Liver (tissue), 9 donors: ENCODE results near the gene ROR1. TPM values are rescaled to one million over a fixed set of nuclear protein-coding genes. Genes with fewer than 3 reads are reported as not detected.

Source experiments
- DNase-seq: peaks from one replicate; pipeline ENCODE4 v3.0.0-alpha.2; 2017; ENCODE audit warnings: low spot score
- H3K27ac ChIP-seq, 2 donors: one replicate each; pipeline ENCODE4 v1.7.0; 2013; ENCODE audit warnings: inconsistent platforms in 2 of 2, low read length in 2 of 2, control low read depth in 1 of 2, low read depth in 1 of 2, mild to moderate bottlenecking in 1 of 2
- H3K27me3 ChIP-seq, 4 donors: one replicate each; pipeline versions ENCODE4 v1.6.1 to v1.7.0; 2013; ENCODE audit warnings: low read length in 3 of 4, inconsistent platforms in 1 of 4, mild to moderate bottlenecking in 1 of 4, moderate library complexity in 1 of 4; ENCODE audit not compliant: control insufficient read depth in 4 of 4, insufficient read depth in 4 of 4
- H3K36me3 ChIP-seq, 4 donors: one replicate each; pipeline versions ENCODE4 v1.6.1 to v1.7.0; 2013; ENCODE audit warnings: low read length in 3 of 4, mild to moderate bottlenecking in 3 of 4, low read depth in 1 of 4, moderate library complexity in 1 of 4; ENCODE audit not compliant: control insufficient read depth in 4 of 4, insufficient read depth in 3 of 4
- H3K4me1 ChIP-seq, 4 donors: one replicate each; pipeline versions ENCODE4 v1.6.1 to v1.7.0; 2013; ENCODE audit warnings: low read length in 3 of 4, mild to moderate bottlenecking in 3 of 4, moderate library complexity in 1 of 4; ENCODE audit not compliant: control insufficient read depth in 4 of 4, insufficient read depth in 4 of 4
- H3K4me3 ChIP-seq, 3 donors: one replicate each; pipeline versions ENCODE4 v1.6.1 to v1.7.0; 2013; ENCODE audit warnings: low read length in 3 of 3, control low read depth in 1 of 3, low read depth in 1 of 3, mild to moderate bottlenecking in 1 of 3
- H3K9ac ChIP-seq, 2 donors: one replicate each; pipeline ENCODE4 v1.7.0; 2013; ENCODE audit warnings: low read length in 2 of 2, mild to moderate bottlenecking in 2 of 2, moderate library complexity in 2 of 2, control low read depth in 1 of 2, low read depth in 1 of 2
- H3K9me3 ChIP-seq, 4 donors: one replicate each; pipeline versions ENCODE4 v1.6.1 to v1.7.0; 2013; ENCODE audit warnings: low read length in 3 of 4; ENCODE audit not compliant: control insufficient read depth in 4 of 4
- EGR1 ChIP-seq, 2 donors: IDR thresholded peaks; 2 replicates each; pipeline ENCODE4 v1.6.1; 2016 to 2018; ENCODE audit warnings: antibody characterized with exemption in 2 of 2, low read depth in 2 of 2
- FOXA1 ChIP-seq: IDR thresholded peaks from 2 replicates; pipeline ENCODE4 v1.6.1; 2016; ENCODE audit warnings: antibody characterized with exemption
- FOXA2 ChIP-seq: IDR thresholded peaks from 2 replicates; pipeline ENCODE4 v1.6.1; 2016; ENCODE audit warnings: antibody characterized with exemption
- HNF4A ChIP-seq, 2 donors: conservative IDR thresholded peaks; 2 replicates each; pipeline ENCODE4 v1.6.1; 2016; ENCODE audit warnings: antibody characterized with exemption in 2 of 2, mild to moderate bottlenecking in 2 of 2
- HNF4G ChIP-seq: IDR thresholded peaks from 2 replicates; pipeline ENCODE4 v1.6.1; 2016; ENCODE audit warnings: antibody characterized with exemption
- JUND ChIP-seq, 2 donors: IDR thresholded peaks; 2 replicates each; pipeline ENCODE4 v1.6.1; 2016; ENCODE audit warnings: antibody characterized with exemption in 2 of 2
- NR2F2 ChIP-seq: IDR thresholded peaks from 2 replicates; pipeline ENCODE4 v1.6.1; 2016; ENCODE audit warnings: antibody characterized with exemption
- RAD21 ChIP-seq, 2 donors: IDR thresholded peaks; 2 replicates each; pipeline ENCODE4 v1.6.1; 2016; ENCODE audit warnings: antibody characterized with exemption in 2 of 2, mild to moderate bottlenecking in 2 of 2
- RXRA ChIP-seq, 2 donors: IDR thresholded peaks; 2 replicates each; pipeline ENCODE4 v1.6.1; 2017 to 2018; ENCODE audit warnings: antibody characterized with exemption in 2 of 2, mild to moderate bottlenecking in 1 of 2
- SP1 ChIP-seq: IDR thresholded peaks from 2 replicates; pipeline ENCODE4 v1.6.1; 2018; ENCODE audit warnings: antibody characterized with exemption, mild to moderate bottlenecking
- TAF1 ChIP-seq: conservative IDR thresholded peaks from 2 replicates; pipeline ENCODE4 v1.6.1; 2016; ENCODE audit warnings: antibody characterized with exemption, mild to moderate bottlenecking
- YY1 ChIP-seq: IDR thresholded peaks from 2 replicates; pipeline ENCODE4 v1.6.1; 2016; ENCODE audit warnings: antibody characterized with exemption, mild to moderate bottlenecking
- WGBS: extraction: QIAGEN DNeasy Blood & Tissue Kit; methylation state at CpG from one replicate; pipeline ENCODE4 v1.1.7; 2013; 5-methylcytosine and 5-hydroxymethylcytosine counted together
- polyA plus RNA-seq, 2 donors: library from polyadenylated mRNA; stranded (reverse) in 1 of 2; unstranded in 1 of 2; fragments of 200-250 nt in 1 of 2; fragments of >200 nt in 1 of 2; fragmentation: Nextera tagmentation in 1 of 2; extraction: Ambion mirVana in 1 of 2; gene quantifications; one replicate each; pipeline versions ENCODE4 v1.2.1 to v1.2.3, GENCODE V29; 2013 to 2015
- total RNA-seq, 2 donors: library from RNA; depleted of rRNA; stranded (reverse); fragments of >200 nt; gene quantifications; one replicate each; pipeline ENCODE4 v1.2.3, GENCODE V29; 2014
- TF ChIP-seq, protein P1 (sequence below): IDR thresholded peaks from 2 replicates; pipeline ENCODE4 v1.6.1; 2016; ENCODE audit warnings: antibody characterized with exemption
- TF ChIP-seq, protein P2 (sequence below): fragments of 150-350 bp; IDR thresholded peaks from 2 replicates; pipeline ENCODE4 v1.5.1; 2017; ENCODE audit warnings: improper control_type of control experiment, low read depth, low read length; ENCODE audit not compliant: missing input control
- TF ChIP-seq, protein P3 (sequence below): IDR thresholded peaks from 2 replicates; pipeline ENCODE4 v1.6.1; 2016; ENCODE audit warnings: antibody characterized with exemption
- TF ChIP-seq, protein P4 (sequence below): IDR thresholded peaks from 2 replicates; pipeline ENCODE4 v1.6.1; 2016; ENCODE audit warnings: antibody characterized with exemption, mild to moderate bottlenecking
- TF ChIP-seq, protein P5 (sequence below): IDR thresholded peaks from 2 replicates; pipeline ENCODE4 v1.6.1; 2016; ENCODE audit warnings: antibody characterized with exemption
- donor health status: healthy.
- donor health status: healthy.
- donor health status: healthy.
- donor health status: healthy.
- donor health status: healthy.

ROR1 gene
- total and polyA plus RNA-seq, 4 donors, result 0.15 to 0.98 (median 0.37) TPM

DNA sequence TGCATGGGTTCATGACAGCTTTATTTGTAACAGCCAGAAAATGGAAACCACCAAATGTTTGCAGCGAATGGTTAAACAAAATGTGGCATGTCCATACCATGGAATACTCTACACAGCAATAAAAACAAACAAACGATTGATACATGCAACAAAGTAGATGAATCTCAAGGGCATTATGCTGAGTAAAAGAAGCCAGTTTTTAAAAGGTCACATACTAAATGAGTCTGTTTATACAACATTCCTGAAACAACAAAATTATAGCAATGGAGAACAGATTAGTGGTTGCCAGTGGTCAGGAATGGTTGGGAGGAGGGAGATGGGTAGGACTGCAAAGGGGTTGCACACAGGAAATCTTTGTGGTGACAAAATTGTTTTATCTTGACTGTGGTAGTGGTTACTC, 227.2 kb downstream of the ROR1 start (continued):
- TF ChIP-seq, protein P1, sequence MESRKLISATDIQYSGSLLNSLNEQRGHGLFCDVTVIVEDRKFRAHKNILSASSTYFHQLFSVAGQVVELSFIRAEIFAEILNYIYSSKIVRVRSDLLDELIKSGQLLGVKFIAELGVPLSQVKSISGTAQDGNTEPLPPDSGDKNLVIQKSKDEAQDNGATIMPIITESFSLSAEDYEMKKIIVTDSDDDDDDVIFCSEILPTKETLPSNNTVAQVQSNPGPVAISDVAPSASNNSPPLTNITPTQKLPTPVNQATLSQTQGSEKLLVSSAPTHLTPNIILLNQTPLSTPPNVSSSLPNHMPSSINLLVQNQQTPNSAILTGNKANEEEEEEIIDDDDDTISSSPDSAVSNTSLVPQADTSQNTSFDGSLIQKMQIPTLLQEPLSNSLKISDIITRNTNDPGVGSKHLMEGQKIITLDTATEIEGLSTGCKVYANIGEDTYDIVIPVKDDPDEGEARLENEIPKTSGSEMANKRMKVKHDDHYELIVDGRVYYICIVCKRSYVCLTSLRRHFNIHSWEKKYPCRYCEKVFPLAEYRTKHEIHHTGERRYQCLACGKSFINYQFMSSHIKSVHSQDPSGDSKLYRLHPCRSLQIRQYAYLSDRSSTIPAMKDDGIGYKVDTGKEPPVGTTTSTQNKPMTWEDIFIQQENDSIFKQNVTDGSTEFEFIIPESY, result no peak
- TF ChIP-seq SP1, result no peak
- TF ChIP-seq EGR1 (IDR thresholded peaks at IDR 0.05; ENCODE audit: low read depth in 2 of 2), result no peak
- TF ChIP-seq NR2F2, result no peak
- TF ChIP-seq TAF1, result no peak

DNA sequence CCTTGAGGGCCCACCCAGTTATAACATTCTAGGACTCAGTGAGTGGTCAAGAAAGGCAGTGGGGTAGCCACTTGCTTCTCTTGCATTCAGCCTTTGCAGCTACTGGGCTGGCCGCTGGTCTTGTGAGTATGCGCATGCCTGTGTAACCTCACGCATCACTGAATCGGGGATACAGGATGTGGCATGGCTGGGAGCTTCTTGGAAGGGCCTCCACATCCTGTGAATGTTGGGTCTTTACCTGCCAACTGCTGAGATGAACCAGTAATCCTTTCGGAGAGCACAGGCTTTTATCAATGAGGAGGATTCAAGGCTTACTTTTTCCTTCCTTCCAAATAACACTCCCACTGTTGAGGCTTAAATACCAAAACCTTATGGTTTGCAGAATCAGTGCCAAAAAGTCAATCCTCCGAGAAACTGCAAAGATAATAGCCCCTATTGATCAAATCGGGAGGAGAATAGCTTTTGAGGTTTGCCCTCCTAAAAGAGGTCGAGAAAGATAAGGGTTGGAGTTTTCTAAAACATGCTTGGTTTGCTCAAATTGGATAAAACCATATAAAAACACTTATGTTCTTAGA, 230.7 kb downstream of the ROR1 start:
- TF ChIP-seq, protein P2, sequence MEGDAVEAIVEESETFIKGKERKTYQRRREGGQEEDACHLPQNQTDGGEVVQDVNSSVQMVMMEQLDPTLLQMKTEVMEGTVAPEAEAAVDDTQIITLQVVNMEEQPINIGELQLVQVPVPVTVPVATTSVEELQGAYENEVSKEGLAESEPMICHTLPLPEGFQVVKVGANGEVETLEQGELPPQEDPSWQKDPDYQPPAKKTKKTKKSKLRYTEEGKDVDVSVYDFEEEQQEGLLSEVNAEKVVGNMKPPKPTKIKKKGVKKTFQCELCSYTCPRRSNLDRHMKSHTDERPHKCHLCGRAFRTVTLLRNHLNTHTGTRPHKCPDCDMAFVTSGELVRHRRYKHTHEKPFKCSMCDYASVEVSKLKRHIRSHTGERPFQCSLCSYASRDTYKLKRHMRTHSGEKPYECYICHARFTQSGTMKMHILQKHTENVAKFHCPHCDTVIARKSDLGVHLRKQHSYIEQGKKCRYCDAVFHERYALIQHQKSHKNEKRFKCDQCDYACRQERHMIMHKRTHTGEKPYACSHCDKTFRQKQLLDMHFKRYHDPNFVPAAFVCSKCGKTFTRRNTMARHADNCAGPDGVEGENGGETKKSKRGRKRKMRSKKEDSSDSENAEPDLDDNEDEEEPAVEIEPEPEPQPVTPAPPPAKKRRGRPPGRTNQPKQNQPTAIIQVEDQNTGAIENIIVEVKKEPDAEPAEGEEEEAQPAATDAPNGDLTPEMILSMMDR, result no peak
- TF ChIP-seq, protein P3, sequence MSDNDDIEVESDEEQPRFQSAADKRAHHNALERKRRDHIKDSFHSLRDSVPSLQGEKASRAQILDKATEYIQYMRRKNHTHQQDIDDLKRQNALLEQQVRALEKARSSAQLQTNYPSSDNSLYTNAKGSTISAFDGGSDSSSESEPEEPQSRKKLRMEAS, result no peak
- Histone ChIP-seq H3K27ac (no peak overlapping the region), H3K9ac (no peak overlapping the region), H3K9me3 (no peaks in the 10 kb centered on the region), H3K36me3 (no peaks in the 10 kb centered on the region), H3K4me3 (no peak overlapping the region), H3K4me1 (no peaks in the 10 kb centered on the region), H3K27me3 (peaks cover 0 to 2% (median 0%) of the 10 kb centered on the region in 4 donors)
- no peak for DNase-seq
- 86% methylated on average over 8 of the region's 8 CpGs for WGBS

DNA sequence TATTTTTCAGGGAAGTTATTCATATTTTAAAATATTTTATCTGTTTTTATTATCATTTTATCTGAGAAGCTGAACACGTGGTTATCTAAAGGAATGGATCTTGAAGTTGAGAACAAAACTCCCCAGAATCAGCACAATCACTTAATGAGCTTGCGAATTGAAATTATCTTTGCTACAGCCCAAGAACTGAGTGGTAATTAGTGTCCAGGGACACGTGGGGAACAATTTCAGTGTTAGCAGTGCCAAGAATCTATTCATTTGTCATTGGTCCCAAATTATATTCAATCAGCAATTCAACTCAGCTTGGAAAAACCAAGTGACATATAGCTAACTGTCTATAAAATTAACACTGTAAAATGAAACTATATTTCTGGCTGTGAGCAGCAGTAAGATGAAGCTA, 232.0 kb downstream of the ROR1 start:
- no peaks in the 10 kb centered on the region for H3K4me1 ChIP-seq
- H3K4me3 ChIP-seq, result no peak overlapping the region
- H3K36me3 ChIP-seq, result no peaks in the 10 kb centered on the region
- DNase-seq, result no peak
- 66% methylated on average over 3 of the region's 3 CpGs for WGBS
- no peak overlapping the region for H3K9ac ChIP-seq
- H3K27me3 ChIP-seq, result peaks cover 0 to 2% (median 0%) of the 10 kb centered on the region in 4 donors
- no peak overlapping the region for H3K27ac ChIP-seq
- no peaks in the 10 kb centered on the region for H3K9me3 ChIP-seq
- TF ChIP-seq TAF1, result no peak
- no peak for TF ChIP-seq JUND (IDR thresholded peaks at IDR 0.05)
- no peak for TF ChIP-seq FOXA2
- no peak for TF ChIP-seq SP1
- TF ChIP-seq, protein P1, result no peak
- TF ChIP-seq, protein P3, result no peak
- TF ChIP-seq, protein P4, sequence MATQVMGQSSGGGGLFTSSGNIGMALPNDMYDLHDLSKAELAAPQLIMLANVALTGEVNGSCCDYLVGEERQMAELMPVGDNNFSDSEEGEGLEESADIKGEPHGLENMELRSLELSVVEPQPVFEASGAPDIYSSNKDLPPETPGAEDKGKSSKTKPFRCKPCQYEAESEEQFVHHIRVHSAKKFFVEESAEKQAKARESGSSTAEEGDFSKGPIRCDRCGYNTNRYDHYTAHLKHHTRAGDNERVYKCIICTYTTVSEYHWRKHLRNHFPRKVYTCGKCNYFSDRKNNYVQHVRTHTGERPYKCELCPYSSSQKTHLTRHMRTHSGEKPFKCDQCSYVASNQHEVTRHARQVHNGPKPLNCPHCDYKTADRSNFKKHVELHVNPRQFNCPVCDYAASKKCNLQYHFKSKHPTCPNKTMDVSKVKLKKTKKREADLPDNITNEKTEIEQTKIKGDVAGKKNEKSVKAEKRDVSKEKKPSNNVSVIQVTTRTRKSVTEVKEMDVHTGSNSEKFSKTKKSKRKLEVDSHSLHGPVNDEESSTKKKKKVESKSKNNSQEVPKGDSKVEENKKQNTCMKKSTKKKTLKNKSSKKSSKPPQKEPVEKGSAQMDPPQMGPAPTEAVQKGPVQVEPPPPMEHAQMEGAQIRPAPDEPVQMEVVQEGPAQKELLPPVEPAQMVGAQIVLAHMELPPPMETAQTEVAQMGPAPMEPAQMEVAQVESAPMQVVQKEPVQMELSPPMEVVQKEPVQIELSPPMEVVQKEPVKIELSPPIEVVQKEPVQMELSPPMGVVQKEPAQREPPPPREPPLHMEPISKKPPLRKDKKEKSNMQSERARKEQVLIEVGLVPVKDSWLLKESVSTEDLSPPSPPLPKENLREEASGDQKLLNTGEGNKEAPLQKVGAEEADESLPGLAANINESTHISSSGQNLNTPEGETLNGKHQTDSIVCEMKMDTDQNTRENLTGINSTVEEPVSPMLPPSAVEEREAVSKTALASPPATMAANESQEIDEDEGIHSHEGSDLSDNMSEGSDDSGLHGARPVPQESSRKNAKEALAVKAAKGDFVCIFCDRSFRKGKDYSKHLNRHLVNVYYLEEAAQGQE, result no peak
- TF ChIP-seq, protein P2, result no peak
- no peak for TF ChIP-seq FOXA1
- no peak for TF ChIP-seq HNF4G
- no peak for TF ChIP-seq HNF4A (conservative IDR thresholded peaks at IDR 0.05)
- no peak for TF ChIP-seq RXRA (IDR thresholded peaks at IDR 0.05)
- TF ChIP-seq YY1, result no peak
- TF ChIP-seq RAD21 (IDR thresholded peaks at IDR 0.05), result no peak
- no peak for TF ChIP-seq EGR1 (IDR thresholded peaks at IDR 0.05; ENCODE audit: low read depth in 2 of 2)
- TF ChIP-seq, protein P5, sequence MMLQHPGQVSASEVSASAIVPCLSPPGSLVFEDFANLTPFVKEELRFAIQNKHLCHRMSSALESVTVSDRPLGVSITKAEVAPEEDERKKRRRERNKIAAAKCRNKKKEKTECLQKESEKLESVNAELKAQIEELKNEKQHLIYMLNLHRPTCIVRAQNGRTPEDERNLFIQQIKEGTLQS, result no peak
- TF ChIP-seq NR2F2, result no peak
